Peyer's patch (tissue), 4 donors: ENCODE data around the gene ZNF286A. TPM values are rescaled to one million over a fixed set of nuclear protein-coding genes. Genes with fewer than 3 reads are reported as not detected.
"Not testable (repeated sequence)": the region's sequence is repeated elsewhere in the genome, so short reads cannot be mapped to it uniquely, and the experiment has no call there.

Source experiments
- DNase-seq, 3 donors: peaks; one replicate each; pipeline ENCODE4 v3.0.0-alpha.2; 2017 to 2019
- H3K27ac ChIP-seq, 4 donors: fragments of 200-600 bp; sonication (generic); one replicate each; pipeline ENCODE4 v1.5.1; 2016 to 2019
- H3K27me3 ChIP-seq, 2 donors: fragments of 200-600 bp; sonication (generic); one replicate each; pipeline ENCODE4 v1.5.1; 2019
- H3K36me3 ChIP-seq, 3 donors: fragments of 200-600 bp; sonication (generic); one replicate each; pipeline ENCODE4 v1.5.1; 2016 to 2019
- H3K4me1 ChIP-seq, 4 donors: fragments of 200-600 bp; sonication (generic); one replicate each; pipeline ENCODE4 v1.5.1; 2016 to 2019
- H3K4me3 ChIP-seq, 4 donors: fragments of 200-600 bp; sonication (generic); 1 replicate in 3 of 4; 2 replicates in 1 of 4; pipeline ENCODE4 v1.5.1; 2016 to 2019; ENCODE audit warnings: mild to moderate bottlenecking in 1 of 4
- H3K9me3 ChIP-seq, 4 donors: fragments of 200-600 bp; sonication (generic); one replicate each; pipeline ENCODE4 v1.5.1; 2016 to 2019; ENCODE audit warnings: mild to moderate bottlenecking in 1 of 4
- POLR2A ChIP-seq, 2 donors: fragments of 450-650 bp; IDR thresholded peaks; one replicate each; pipeline ENCODE4 v1.5.1; 2017; ENCODE audit warnings: antibody characterized with exemption in 2 of 2, mild to moderate bottlenecking in 2 of 2, moderate library complexity in 2 of 2
- total RNA-seq, 4 donors: library from RNA; depleted of rRNA; stranded (reverse); fragments of >200 nt; gene quantifications; one replicate each; pipeline ENCODE4 v1.1.0, GENCODE V29; 2016
- TF ChIP-seq, protein P1 (sequence below), 6 experiments: fragments of 450-650 bp in 4 of 6; fragments of 200-600 bp in 2 of 6; sonication (generic) in 1 of 6; IDR thresholded peaks; one replicate each; pipeline ENCODE4 v1.5.1; 2017 to 2019; ENCODE audit warnings: antibody characterized with exemption in 6 of 6, mild to moderate bottlenecking in 3 of 6, moderate library complexity in 1 of 6

ZNF286A gene
- total RNA-seq, 4 donors from 2014 or later = 4.6 to 34.7 (median 7.8) TPM

- H3K9me3 ChIP-seq = no peaks in the 10 kb centered on the region
- no peak for DNase-seq
- no peaks in the 10 kb centered on the region for H3K27me3 ChIP-seq
- no peak overlapping the region for H3K27ac ChIP-seq
- no peaks in the 10 kb centered on the region for H3K4me1 ChIP-seq
- no peak for TF ChIP-seq POLR2A (IDR thresholded peaks at IDR 0.05)
- TF ChIP-seq, protein P1, sequence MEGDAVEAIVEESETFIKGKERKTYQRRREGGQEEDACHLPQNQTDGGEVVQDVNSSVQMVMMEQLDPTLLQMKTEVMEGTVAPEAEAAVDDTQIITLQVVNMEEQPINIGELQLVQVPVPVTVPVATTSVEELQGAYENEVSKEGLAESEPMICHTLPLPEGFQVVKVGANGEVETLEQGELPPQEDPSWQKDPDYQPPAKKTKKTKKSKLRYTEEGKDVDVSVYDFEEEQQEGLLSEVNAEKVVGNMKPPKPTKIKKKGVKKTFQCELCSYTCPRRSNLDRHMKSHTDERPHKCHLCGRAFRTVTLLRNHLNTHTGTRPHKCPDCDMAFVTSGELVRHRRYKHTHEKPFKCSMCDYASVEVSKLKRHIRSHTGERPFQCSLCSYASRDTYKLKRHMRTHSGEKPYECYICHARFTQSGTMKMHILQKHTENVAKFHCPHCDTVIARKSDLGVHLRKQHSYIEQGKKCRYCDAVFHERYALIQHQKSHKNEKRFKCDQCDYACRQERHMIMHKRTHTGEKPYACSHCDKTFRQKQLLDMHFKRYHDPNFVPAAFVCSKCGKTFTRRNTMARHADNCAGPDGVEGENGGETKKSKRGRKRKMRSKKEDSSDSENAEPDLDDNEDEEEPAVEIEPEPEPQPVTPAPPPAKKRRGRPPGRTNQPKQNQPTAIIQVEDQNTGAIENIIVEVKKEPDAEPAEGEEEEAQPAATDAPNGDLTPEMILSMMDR (IDR thresholded peaks at IDR 0.05) = no peak
- H3K4me3 ChIP-seq = no peak overlapping the region
- H3K36me3 ChIP-seq = no peaks in the 10 kb centered on the region
Measured at GRCh38 chr17:15660077-15660476, 39.5 kb upstream of the ZNF286A start.

- no peaks in the 10 kb centered on the region for H3K9me3 ChIP-seq
Measured at GRCh38 chr17:15662681-15663080, 36.9 kb upstream of the ZNF286A start.

DNA sequence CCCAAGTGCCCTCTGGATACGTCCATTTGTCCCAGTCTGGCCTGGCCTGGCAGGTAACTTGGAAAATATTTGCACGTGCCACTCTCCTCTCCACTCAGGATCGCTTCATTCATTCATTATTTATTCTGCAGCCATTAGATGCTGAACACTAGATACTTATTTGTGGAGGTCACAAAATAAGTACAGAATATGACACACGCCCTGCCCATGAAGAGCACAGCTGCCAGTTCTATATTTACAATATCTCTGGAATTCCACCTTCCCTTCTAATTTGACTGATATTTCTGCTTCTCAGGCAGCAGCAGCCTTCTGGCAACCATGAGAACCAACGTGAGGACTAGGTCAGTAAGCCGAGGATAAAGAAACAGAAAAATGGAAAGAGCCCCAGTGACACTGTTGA lies 36.4 kb upstream of the ZNF286A start:
- H3K4me3 ChIP-seq = no peak overlapping the region
- H3K36me3 ChIP-seq = no peaks in the 10 kb centered on the region
- DNase-seq = no peak
- no peak overlapping the region for H3K27ac ChIP-seq
- TF ChIP-seq POLR2A (IDR thresholded peaks at IDR 0.05) = no peak
- TF ChIP-seq, protein P1 (IDR thresholded peaks at IDR 0.05) = no peak
- no peaks in the 10 kb centered on the region for H3K27me3 ChIP-seq
- no peaks in the 10 kb centered on the region for H3K9me3 ChIP-seq
- H3K4me1 ChIP-seq = no peaks in the 10 kb centered on the region

More at GRCh38 chr17:15662681-15663080, 36.9 kb upstream of the ZNF286A start:
- Histone ChIP-seq H3K27ac (no peak overlapping the region), H3K4me3 (no peak overlapping the region), H3K36me3 (no peaks in the 10 kb centered on the region), H3K27me3 (no peaks in the 10 kb centered on the region), H3K4me1 (no peaks in the 10 kb centered on the region)
- TF ChIP-seq POLR2A (IDR thresholded peaks at IDR 0.05) = no peak
- TF ChIP-seq, protein P1 (IDR thresholded peaks at IDR 0.05) = no peak
- no peak for DNase-seq

DNA sequence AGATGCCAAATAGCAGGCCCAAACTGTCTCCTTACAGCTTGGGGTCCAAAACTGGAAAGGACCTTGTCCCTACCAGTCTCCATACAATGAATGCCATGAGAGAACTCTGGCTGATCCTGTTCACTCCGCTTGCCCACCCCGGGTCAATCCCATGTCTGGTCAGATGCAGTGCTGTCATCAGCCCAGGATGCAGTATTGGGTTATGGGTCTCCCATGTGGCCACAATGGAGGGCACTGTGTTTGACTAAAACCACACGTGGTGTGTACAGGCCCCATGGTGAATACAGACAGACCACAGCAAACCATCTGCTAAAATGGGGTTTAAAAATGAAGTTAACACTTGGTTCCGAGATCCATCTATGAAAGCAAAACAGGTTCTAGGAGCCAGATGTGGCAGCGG lies 35.9 kb upstream of the ZNF286A start:
- TF ChIP-seq, protein P1 (IDR thresholded peaks at IDR 0.05) = no peak
- TF ChIP-seq POLR2A (IDR thresholded peaks at IDR 0.05) = no peak
- no peaks in the 10 kb centered on the region for H3K9me3 ChIP-seq
- no peak for DNase-seq
- no peaks in the 10 kb centered on the region for H3K4me1 ChIP-seq
- no peak overlapping the region for H3K4me3 ChIP-seq
- H3K27ac ChIP-seq = no peak overlapping the region
- H3K27me3 ChIP-seq = no peaks in the 10 kb centered on the region
- no peaks in the 10 kb centered on the region for H3K36me3 ChIP-seq

GRCh38 chr17:15669526-15669925 lies 30.0 kb upstream of the ZNF286A start:
- not testable (repeated sequence) for H3K27me3 ChIP-seq, H3K9me3 ChIP-seq, H3K4me3 ChIP-seq, H3K4me1 ChIP-seq, DNase-seq, H3K36me3 ChIP-seq, H3K27ac ChIP-seq

DNA sequence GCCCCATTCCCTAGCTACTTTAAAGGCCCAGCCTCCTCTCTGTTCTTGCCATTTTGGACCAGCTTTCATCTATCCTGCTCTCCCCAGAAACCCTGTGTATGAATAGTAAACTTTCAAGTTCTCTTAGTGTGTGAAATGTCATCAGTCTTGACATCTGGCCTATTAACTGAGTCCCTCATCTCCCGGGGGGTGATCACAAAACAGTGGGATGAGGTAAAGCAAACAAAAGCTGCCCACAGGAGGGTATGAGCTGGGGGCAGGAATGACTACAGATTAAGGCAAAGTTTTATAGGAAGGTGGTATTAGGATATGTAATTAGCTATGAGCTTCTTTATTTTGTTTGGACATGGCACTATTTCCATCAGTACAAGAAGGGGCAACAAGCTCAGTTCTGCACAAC lies 24.9 kb upstream of the ZNF286A start:
- H3K4me1 ChIP-seq, H3K9me3 ChIP-seq, DNase-seq, H3K4me3 ChIP-seq, H3K36me3 ChIP-seq, H3K27ac ChIP-seq, H3K27me3 ChIP-seq: not testable (repeated sequence)

GRCh38 chr17:15675991-15676390 lies 23.6 kb upstream of the ZNF286A start:
- not testable (repeated sequence) for H3K27me3 ChIP-seq, H3K4me1 ChIP-seq, H3K9me3 ChIP-seq, H3K36me3 ChIP-seq, H3K27ac ChIP-seq, H3K4me3 ChIP-seq, DNase-seq

- not testable (repeated sequence) for H3K9me3 ChIP-seq, H3K27ac ChIP-seq, H3K27me3 ChIP-seq, H3K4me3 ChIP-seq, DNase-seq, H3K4me1 ChIP-seq, H3K36me3 ChIP-seq
Measured at GRCh38 chr17:15683135-15683534, 16.4 kb upstream of the ZNF286A start.
